ENCODE measurements around the gene BAIAP3. TPM values are rescaled to one million over a fixed set of nuclear protein-coding genes. Genes with fewer than 3 reads are reported as not detected.
A peak's percentile ranks its signal among the peaks of the same experiment; 100 is the strongest.

BAIAP3 gene
- total RNA-seq, 6 donors from 2014 or later: 3.2 to 57.6 (median 11.5) TPM

DNA sequence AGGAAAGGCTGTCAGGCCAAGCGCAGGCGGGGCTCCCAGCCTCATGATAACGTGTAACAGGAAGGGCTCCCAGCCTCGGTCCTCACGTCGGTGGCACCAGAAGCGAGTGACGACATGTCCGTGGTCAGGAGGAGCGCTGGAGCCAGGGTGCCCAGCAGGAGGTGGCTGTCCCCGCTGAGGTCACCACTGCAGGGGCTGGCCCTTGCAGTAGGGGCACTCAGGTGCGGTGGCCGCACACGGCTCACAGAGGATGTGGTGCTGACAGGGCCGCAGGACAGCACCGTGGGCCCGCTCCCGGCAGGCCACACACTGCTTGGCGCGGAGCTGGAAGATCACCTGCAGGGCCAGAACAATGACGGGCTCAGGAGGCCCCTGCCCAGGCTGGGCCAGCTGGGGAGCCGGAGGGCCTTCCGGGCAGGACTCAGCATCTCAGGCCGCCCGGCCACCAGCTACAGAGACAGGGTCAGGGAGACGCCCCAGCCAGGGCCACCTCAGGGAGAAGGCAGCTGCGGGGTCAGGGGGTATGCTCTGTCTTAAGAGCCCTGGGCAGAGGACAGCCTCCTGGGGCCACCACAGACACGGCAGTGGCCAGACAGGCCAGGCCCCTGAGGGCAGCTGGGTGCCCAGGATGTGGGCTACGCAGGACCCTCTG is 32.7 kb downstream of the BAIAP3 start:
- WGBS, 2 donors: 85 to 91% methylated on average over 15 to 21 of the region's 29 CpGs
- H3K27me3 ChIP-seq: no peaks in the 10 kb centered on the region
- no peaks in the 10 kb centered on the region for H3K9me3 ChIP-seq
- TF ChIP-seq EP300 (IDR thresholded peaks at IDR 0.05): no peak
- TF ChIP-seq POLR2A (IDR thresholded peaks at IDR 0.05): no peak
- TF ChIP-seq POLR2AphosphoS5 (IDR thresholded peaks at IDR 0.05): no peak
- TF ChIP-seq, protein P1, sequence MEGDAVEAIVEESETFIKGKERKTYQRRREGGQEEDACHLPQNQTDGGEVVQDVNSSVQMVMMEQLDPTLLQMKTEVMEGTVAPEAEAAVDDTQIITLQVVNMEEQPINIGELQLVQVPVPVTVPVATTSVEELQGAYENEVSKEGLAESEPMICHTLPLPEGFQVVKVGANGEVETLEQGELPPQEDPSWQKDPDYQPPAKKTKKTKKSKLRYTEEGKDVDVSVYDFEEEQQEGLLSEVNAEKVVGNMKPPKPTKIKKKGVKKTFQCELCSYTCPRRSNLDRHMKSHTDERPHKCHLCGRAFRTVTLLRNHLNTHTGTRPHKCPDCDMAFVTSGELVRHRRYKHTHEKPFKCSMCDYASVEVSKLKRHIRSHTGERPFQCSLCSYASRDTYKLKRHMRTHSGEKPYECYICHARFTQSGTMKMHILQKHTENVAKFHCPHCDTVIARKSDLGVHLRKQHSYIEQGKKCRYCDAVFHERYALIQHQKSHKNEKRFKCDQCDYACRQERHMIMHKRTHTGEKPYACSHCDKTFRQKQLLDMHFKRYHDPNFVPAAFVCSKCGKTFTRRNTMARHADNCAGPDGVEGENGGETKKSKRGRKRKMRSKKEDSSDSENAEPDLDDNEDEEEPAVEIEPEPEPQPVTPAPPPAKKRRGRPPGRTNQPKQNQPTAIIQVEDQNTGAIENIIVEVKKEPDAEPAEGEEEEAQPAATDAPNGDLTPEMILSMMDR (IDR thresholded peaks at IDR 0.05): no peak
- H3K27ac ChIP-seq: no peak overlapping the region
- DNase-seq (peak in 1 of 2 donors; percentile 71), ATAC-seq (ENCODE audit: low FRiP score in 2 of 2) (peak in 1 of 2 donors; percentile 18)
- H3K4me3 ChIP-seq: no peak overlapping the region
- peaks cover 16 to 83% (median 67%) of the 10 kb centered on the region in 4 donors for H3K36me3 ChIP-seq
- H3K4me1 ChIP-seq: no peaks in the 10 kb centered on the region

DNA sequence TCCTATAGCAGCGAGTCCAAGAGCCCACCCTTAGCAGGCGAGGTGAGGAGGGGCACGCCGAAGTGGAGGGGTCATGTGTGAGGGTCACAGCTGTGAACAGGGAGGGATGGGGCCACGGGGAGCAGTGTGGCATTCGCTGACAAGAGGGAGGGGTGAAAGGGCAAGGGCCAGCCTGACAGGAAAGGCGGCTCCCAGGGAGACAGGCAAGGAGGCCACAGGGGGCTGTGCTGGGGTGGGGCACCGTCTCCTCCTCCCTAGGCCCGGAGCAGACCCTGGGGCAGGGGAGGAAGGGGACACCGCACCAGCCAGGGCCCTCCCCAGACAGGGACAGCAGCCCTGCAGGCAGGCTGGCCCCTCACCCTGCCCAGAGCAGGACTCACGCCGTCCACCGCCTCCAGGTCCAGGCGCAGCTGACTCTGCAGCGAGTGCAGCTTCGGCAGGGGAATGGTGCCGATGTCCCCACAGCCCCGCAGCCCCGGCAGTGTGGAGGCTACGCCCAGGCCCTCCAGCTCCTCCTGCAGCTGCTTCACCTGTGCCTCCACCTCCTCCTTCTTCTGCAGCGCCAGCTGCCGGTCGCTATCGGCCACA is 33.4 kb downstream of the BAIAP3 start:
- WGBS, 2 donors: 88 to 92% methylated on average over 21 to 22 of the region's 24 CpGs
- no peak overlapping the region for H3K4me3 ChIP-seq
- TF ChIP-seq POLR2AphosphoS5 (IDR thresholded peaks at IDR 0.05) (no peak), EP300 (IDR thresholded peaks at IDR 0.05) (no peak), POLR2A (IDR thresholded peaks at IDR 0.05) (no peak)
- TF ChIP-seq, protein P1 (IDR thresholded peaks at IDR 0.05): no peak
- no peaks in the 10 kb centered on the region for H3K9me3 ChIP-seq
- DNase-seq (peak in 1 of 2 donors; percentile 77), ATAC-seq (ENCODE audit: low FRiP score in 2 of 2) (no peak)
- H3K4me1 ChIP-seq: no peaks in the 10 kb centered on the region
- H3K27me3 ChIP-seq: no peaks in the 10 kb centered on the region
- peaks cover 19 to 83% (median 67%) of the 10 kb centered on the region in 4 donors for H3K36me3 ChIP-seq
- H3K27ac ChIP-seq: no peak overlapping the region

DNA sequence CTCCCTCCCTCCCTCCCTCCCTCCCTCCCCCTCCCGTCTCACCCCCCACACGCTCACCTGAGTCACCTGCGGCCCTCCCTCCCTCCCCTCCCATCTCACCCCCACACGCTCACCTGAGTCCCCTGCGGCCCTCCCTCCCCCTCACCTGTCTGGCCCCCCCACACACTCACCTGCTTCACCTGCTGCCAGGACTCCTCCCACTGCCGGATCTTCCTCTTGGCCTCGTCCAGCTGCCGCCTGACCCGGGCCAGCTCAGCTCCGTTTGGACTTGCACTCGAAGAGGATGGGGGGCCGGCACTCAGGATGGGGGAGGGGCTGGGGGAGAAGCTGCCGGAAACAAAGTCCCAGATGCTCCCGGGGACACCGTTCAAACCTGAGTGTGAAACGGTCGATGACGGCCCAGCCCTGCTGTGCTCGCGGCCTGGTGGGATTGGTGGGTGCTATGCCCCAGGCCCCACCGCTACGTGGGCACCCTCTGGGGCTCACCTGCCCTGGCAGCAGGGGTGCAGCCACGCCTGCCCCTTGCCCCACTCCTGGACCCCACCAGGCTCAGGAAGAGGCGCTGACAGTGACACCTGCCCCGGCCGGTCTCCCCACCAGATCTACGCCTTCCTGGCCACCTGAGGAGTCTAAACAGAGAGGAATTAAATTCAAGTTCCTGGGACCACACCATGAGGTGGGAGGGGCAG is 34.2 kb downstream of the BAIAP3 start:
- H3K36me3 ChIP-seq: peaks cover 14 to 75% (median 59%) of the 10 kb centered on the region in 4 donors

DNA sequence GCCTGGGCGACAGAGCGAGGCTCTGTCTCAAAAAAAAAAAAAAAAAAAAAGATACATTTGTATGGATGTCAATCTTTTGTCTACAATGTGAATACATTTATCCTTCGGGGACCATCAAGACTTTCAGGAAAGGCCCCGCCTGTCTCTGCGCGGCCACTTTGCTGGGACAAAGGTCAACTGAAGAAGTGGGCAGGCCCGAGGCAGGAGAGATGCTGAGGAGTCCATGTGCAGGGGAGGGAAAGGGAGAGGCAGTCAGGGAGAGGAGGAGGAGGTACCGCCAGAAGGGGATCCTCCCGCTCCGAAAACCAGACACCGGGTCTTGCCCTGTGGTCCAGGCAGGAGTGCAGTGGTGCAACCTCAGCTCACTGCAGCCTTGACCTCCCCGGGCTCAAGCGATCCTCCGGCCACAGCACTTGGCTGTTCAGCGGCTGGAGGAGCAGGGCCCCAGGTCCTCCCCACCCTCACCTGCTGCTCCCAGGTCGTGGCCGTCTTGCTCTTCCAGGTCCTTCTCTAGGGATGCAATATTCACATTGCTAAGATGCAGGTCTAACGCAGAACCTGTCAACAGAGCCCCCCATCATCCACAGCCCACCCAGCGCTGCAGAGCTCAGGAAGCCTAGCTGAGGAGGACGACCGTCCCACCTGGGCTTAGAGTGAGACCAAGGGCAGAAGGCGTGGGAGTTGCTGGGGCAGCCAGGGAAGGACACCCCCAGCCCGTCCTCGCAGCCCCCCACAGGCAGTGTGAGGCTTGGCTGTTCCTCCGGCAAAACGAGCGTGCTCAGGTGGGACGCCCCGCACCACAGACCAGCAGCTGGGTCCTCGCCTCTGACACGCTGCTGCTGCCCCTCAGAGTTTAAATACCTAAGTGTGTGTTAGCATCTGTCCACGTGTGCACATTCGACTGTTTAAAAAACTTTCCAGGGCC is 37.9 kb downstream of the BAIAP3 start:
- peak in 1 of 2 donors; percentile 63 for DNase-seq
- ATAC-seq (ENCODE audit: low FRiP score in 2 of 2): no peak
- WGBS, 2 donors: 92 to 94% methylated on average over 32 to 33 of the region's 33 CpGs
- no peak overlapping the region for H3K27ac ChIP-seq
- H3K27me3 ChIP-seq: no peaks in the 10 kb centered on the region
- H3K4me1 ChIP-seq: no peaks in the 10 kb centered on the region
- TF ChIP-seq EP300 (IDR thresholded peaks at IDR 0.05) (no peak), POLR2AphosphoS5 (IDR thresholded peaks at IDR 0.05) (no peak), POLR2A (IDR thresholded peaks at IDR 0.05) (no peak)
- TF ChIP-seq, protein P1 (IDR thresholded peaks at IDR 0.05): no peak
- no peak overlapping the region for H3K4me3 ChIP-seq
- H3K9me3 ChIP-seq: no peaks in the 10 kb centered on the region
- H3K36me3 ChIP-seq: peaks cover 14 to 58% (median 35%) of the 10 kb centered on the region in 4 donors

More for the DNA sequence above, 34.2 kb downstream of the BAIAP3 start:
- no peak overlapping the region for H3K27ac ChIP-seq
- 91 to 100% methylated on average over 4 to 22 of the region's 27 CpGs for WGBS, 2 donors
- H3K4me1 ChIP-seq: no peaks in the 10 kb centered on the region
- ATAC-seq (ENCODE audit: low FRiP score in 2 of 2): no peak
- H3K4me3 ChIP-seq: no peak overlapping the region
- no peaks in the 10 kb centered on the region for H3K27me3 ChIP-seq
- no peak for TF ChIP-seq EP300 (IDR thresholded peaks at IDR 0.05)
- TF ChIP-seq POLR2A (IDR thresholded peaks at IDR 0.05): no peak
- TF ChIP-seq, protein P1 (IDR thresholded peaks at IDR 0.05): no peak
- TF ChIP-seq POLR2AphosphoS5 (IDR thresholded peaks at IDR 0.05): no peak
- peak in 1 of 2 donors; percentile 58 for DNase-seq
- no peaks in the 10 kb centered on the region for H3K9me3 ChIP-seq
